ENCODE results near the gene CYP3A4.

- no peak for TF ChIP-seq BACH2 (CRISPR knock-in tag; IDR thresholded peaks at IDR 0.05; ENCODE audit: borderline replicate concordance)
- TF ChIP-seq PATZ1 (CRISPR knock-in tag; IDR thresholded peaks at IDR 0.05; ENCODE audit: borderline replicate concordance): no peak
- TF ChIP-seq TOX (CRISPR knock-in tag; IDR thresholded peaks at IDR 0.05; ENCODE audit: borderline replicate concordance): no peak
- TF ChIP-seq, protein P1, sequence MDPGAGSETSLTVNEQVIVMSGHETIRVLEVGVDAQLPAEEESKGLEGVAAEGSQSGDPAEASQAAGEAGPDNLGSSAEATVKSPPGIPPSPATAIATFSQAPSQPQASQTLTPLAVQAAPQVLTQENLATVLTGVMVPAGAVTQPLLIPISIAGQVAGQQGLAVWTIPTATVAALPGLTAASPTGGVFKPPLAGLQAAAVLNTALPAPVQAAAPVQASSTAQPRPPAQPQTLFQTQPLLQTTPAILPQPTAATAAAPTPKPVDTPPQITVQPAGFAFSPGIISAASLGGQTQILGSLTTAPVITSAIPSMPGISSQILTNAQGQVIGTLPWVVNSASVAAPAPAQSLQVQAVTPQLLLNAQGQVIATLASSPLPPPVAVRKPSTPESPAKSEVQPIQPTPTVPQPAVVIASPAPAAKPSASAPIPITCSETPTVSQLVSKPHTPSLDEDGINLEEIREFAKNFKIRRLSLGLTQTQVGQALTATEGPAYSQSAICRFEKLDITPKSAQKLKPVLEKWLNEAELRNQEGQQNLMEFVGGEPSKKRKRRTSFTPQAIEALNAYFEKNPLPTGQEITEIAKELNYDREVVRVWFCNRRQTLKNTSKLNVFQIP (CRISPR knock-in tag; IDR thresholded peaks at IDR 0.05; ENCODE audit: borderline replicate concordance, low read depth): no peak
- no peak for TF ChIP-seq GLIS3 (CRISPR knock-in tag; IDR thresholded peaks at IDR 0.05)
- TF ChIP-seq RARB (CRISPR knock-in tag; IDR thresholded peaks at IDR 0.05): no peak
- no peak for TF ChIP-seq OSR1 (CRISPR knock-in tag; IDR thresholded peaks at IDR 0.05)
- TF ChIP-seq ZNF565 (CRISPR knock-in tag; conservative IDR thresholded peaks at IDR 0.05; ENCODE audit: low read depth): no peak
- TF ChIP-seq ESRRG (CRISPR knock-in tag; IDR thresholded peaks at IDR 0.05): no peak
Measured at GRCh38 chr7:99833289-99833877, 49.4 kb upstream of the CYP3A4 start.

Data from SK-N-SH treated with all-trans-retinoic acid at 6 μM for 48 hours (cell line).